Heart right ventricle (tissue), 16 donors: ENCODE data around the gene MSANTD3. TPM values are rescaled to one million over a fixed set of nuclear protein-coding genes. Genes with fewer than 3 reads are reported as not detected.
"Not testable (repeated sequence)": the region's sequence is repeated elsewhere in the genome, so short reads cannot be mapped to it uniquely, and the experiment has no call there.

Experiments
- ATAC-seq, 8 donors: fragments of 200-7000 bp; cut with Tn5 transposase; one replicate each; pipeline ENCODE4 v1.9.1; 2020; ENCODE audit warnings: mild to moderate bottlenecking in 8 of 8, moderate library complexity in 8 of 8, moderate number of reproducible peaks in 1 of 8
- DNase-seq, 2 donors: peaks; one replicate each; pipeline ENCODE4 v3.0.0-alpha.2; 2020
- H3K27ac ChIP-seq, 10 donors: fragments of 200-600 bp; sonication (generic) in 2 of 10; one replicate each; pipeline versions ENCODE4 v1.5.0 to v1.8.0; 2020 to 2022; ENCODE audit warnings: mild to moderate bottlenecking in 3 of 10
- H3K27me3 ChIP-seq, 7 donors: fragments of 200-600 bp; one replicate each; pipeline ENCODE4 v1.8.0; 2021 to 2022; ENCODE audit warnings: mild to moderate bottlenecking in 2 of 7
- H3K36me3 ChIP-seq, 9 donors: fragments of 200-600 bp; sonication (generic) in 1 of 9; one replicate each; pipeline versions ENCODE4 v1.5.0 to v1.8.0; 2020 to 2022; ENCODE audit warnings: mild to moderate bottlenecking in 2 of 9
- H3K4me1 ChIP-seq, 9 donors: fragments of 200-600 bp; sonication (generic) in 1 of 9; one replicate each; pipeline versions ENCODE4 v1.5.0 to v1.8.0; 2020 to 2022; ENCODE audit warnings: mild to moderate bottlenecking in 4 of 9
- H3K4me3 ChIP-seq, 10 donors: fragments of 200-600 bp; sonication (generic) in 2 of 10; one replicate each; pipeline versions ENCODE4 v1.5.0 to v1.8.0; 2020 to 2022; ENCODE audit warnings: mild to moderate bottlenecking in 7 of 10, moderate library complexity in 2 of 10
- H3K9me3 ChIP-seq, 11 donors: fragments of 200-600 bp in 10 of 11; sonication (generic) in 2 of 11; one replicate each; pipeline versions ENCODE4 v1.5.0 to v1.8.0; 2013 to 2022; ENCODE audit warnings: mild to moderate bottlenecking in 2 of 11, control low read depth in 1 of 11, moderate library complexity in 1 of 11
- CTCF ChIP-seq, 9 donors: fragments of 200-600 bp; sonication (generic) in 2 of 9; IDR thresholded peaks; one replicate each; pipeline versions ENCODE4 v1.5.0 to v1.8.0; 2021 to 2022; ENCODE audit warnings: antibody characterized with exemption in 9 of 9, mild to moderate bottlenecking in 5 of 9, moderate library complexity in 1 of 9
- WGBS, 2 donors: extraction: QIAGEN DNeasy Blood & Tissue Kit; methylation state at CpG; one replicate each; pipeline ENCODE4 v1.1.7; 2013; ENCODE audit warnings: inconsistent platforms in 1 of 2; 5-methylcytosine and 5-hydroxymethylcytosine counted together
- intact Hi-C, 10 donors: fragments of 100-400 bp; cut with DNase I; formaldehyde crosslinking; loops; one replicate each; pipeline versions ENCODE4 v1.11.1 to v1.14.2; 2022
- polyA plus RNA-seq, 2 donors: library from polyadenylated mRNA; stranded (reverse); fragments of 200-250 nt; gene quantifications; one replicate each; pipeline ENCODE4 v1.2.3, GENCODE V29; 2013
- total RNA-seq, 10 donors: library from RNA; stranded (reverse); fragmentation: NEBNext Ultra II Directional in 3 of 10; extraction: Animal tissue kit (Norgen Biotek cat#: 25700) in 3 of 10; gene quantifications; one replicate each; pipeline versions ENCODE4 v1.2.1 to v1.2.4, GENCODE V29; 2021 to 2023
- donor health status: Arrhythmogenic right ventricular cardiomyopathy.
- donor health status: ischemic (EF 13 %, LVEDD 7.1; RV severe dilation, severe dysfunction).
- donor health status: healthy with polysubstance abuse.
- donor health status: DM: no; HTN: yes; CAD: no.
- donor health status: DM: no; HTN: no; CAD: no.
- donor health status: ischemic (EF 25% LVEDD 6.9; RV normal size, moderate dysfunction).
- donor health status: ischemic (EF 25% LVEDD 5.7; RV mildly dilated, moderate dysfunction).
- donor health status: healthy.
- donor health status: DM: yes; HTN: yes; CAD: no.
- donor health status: Ischemic cardiomyopathy.
- donor health status: ischemic (EF 35%, LVEDD 5.7; RV mildly dilated, moderate dysfunction).
- donor health status: nonischemic (EF 11% LVEDD 7.7; RV severe dilation, severe dysfunction).
- donor health status: DM: yes; HTN: yes; CAD: no.
- donor health status: PGD.
- donor health status: ischemic (EF 29% LVEDD 5.4; RV normal size, mild dysfunction).
- donor health status: nonischemic (EF 23%, LVEDD 6.1; RV moderate dilation, normal function).

Gene MSANTD3
- total and polyA plus RNA-seq, 12 donors, result 11.9 to 32.2 (median 20.1) TPM

GRCh38 chr9:100413839-100414420 lies 13.0 kb upstream of the MSANTD3 start:
- 94 to 99% methylated on average over 5 of the region's 5 CpGs for whole genome bisulfite sequencing, 2 donors
- Histone ChIP-seq H3K27ac (no peak overlapping the region), H3K4me1 (peaks cover 0 to 12% (median 0%) of the 10 kb centered on the region in 9 donors), H3K27me3 (peaks cover 0 to 27% (median 5%) of the 10 kb centered on the region in 7 donors), H3K4me3 (no peak overlapping the region), H3K36me3 (no peaks in the 10 kb centered on the region), H3K9me3 (no peaks in the 10 kb centered on the region)
- intact Hi-C loops, result no loop called here
- TF ChIP-seq CTCF (IDR thresholded peaks at IDR 0.05), result no peak
- DNase-seq (no peak), ATAC-seq (no peak)

GRCh38 chr9:100417815-100418214 lies 9.1 kb upstream of the MSANTD3 start:
- intact Hi-C loops, result no loop called here
- TF ChIP-seq CTCF (IDR thresholded peaks at IDR 0.05), result no peak
- peaks cover 0 to 36% (median 5%) of the 10 kb centered on the region in 7 donors for H3K27me3 ChIP-seq

GRCh38 chr9:100419166-100419565 lies 7.8 kb upstream of the MSANTD3 start:
- TF ChIP-seq CTCF (IDR thresholded peaks at IDR 0.05), result no peak
- ATAC-seq (no peak), DNase-seq (no peak)
- intact Hi-C loops, result no loop called here
- Histone ChIP-seq H3K4me1 (no peaks in the 10 kb centered on the region), H3K27me3 (peaks cover 0 to 36% (median 5%) of the 10 kb centered on the region in 7 donors), H3K27ac (no peak overlapping the region), H3K4me3 (no peak overlapping the region), H3K9me3 (no peaks in the 10 kb centered on the region), H3K36me3 (no peaks in the 10 kb centered on the region)
- WGBS, 2 donors, result 85 to 89% methylated on average over 3 of the region's 3 CpGs

More at GRCh38 chr9:100417815-100418214, 9.1 kb upstream of the MSANTD3 start:
- 72 to 84% methylated on average over 4 of the region's 4 CpGs for WGBS, 2 donors
- no peak overlapping the region for H3K4me3 ChIP-seq
- DNase-seq (no peak), ATAC-seq (no peak)
- no peaks in the 10 kb centered on the region for H3K4me1 ChIP-seq
- no peaks in the 10 kb centered on the region for H3K36me3 ChIP-seq
- H3K9me3 ChIP-seq, result no peaks in the 10 kb centered on the region
- no peak overlapping the region for H3K27ac ChIP-seq

- intact Hi-C loops, result loop anchor here in 1 of 10 donors (10.0 kb wide), 2 partner anchors 66 to 174 kb away; partner anchors contain the start of gene TEX10
- DNase-seq, H3K36me3 ChIP-seq, H3K4me3 ChIP-seq, H3K4me1 ChIP-seq, H3K27ac ChIP-seq, ATAC-seq, H3K9me3 ChIP-seq: not testable (repeated sequence)
- H3K27me3 ChIP-seq, result peaks cover 0 to 27% (median 5%) of the 10 kb centered on the region in 7 donors
- WGBS, 2 donors, result 82 to 89% methylated on average over 3 of the region's 3 CpGs
Observed at GRCh38 chr9:100421116-100421515, 5.8 kb upstream of the MSANTD3 start.

- WGBS, 2 donors, result 20 to 37% methylated on average over 1 of the region's 1 CpG
- no peak for TF ChIP-seq CTCF (IDR thresholded peaks at IDR 0.05)
- ATAC-seq (no peak), DNase-seq (no peak)
- Histone ChIP-seq H3K27ac (peak overlapping the region in 6 of 10 donors; percentile 80 to 93 (median 88)), H3K9me3 (no peaks in the 10 kb centered on the region), H3K4me3 (peak overlapping the region in 2 of 10 donors; percentile 62 to 65), H3K4me1 (peaks cover 4 to 36% (median 28%) of the 10 kb centered on the region in 9 donors), H3K27me3 (no peaks in the 10 kb centered on the region), H3K36me3 (no peaks in the 10 kb centered on the region)
- intact Hi-C loops, result loop anchor here in 5 of 10 donors (5.0 to 10.0 kb wide), 5 partner anchors 71 to 972 kb away; partner anchors contain the start of genes TEX10 (in 5 of the 5), MRPL50 (in 1 of the 5) and ZNF189 (in 1 of the 5)
Observed at GRCh38 chr9:100425758-100426157, 1.2 kb upstream of the MSANTD3 start.
